SK-N-SH (cell line): ENCODE results near the gene SH3RF1. TPM values are rescaled to one million over a fixed set of nuclear protein-coding genes. Genes with fewer than 3 reads are reported as not detected.
A peak's percentile ranks its signal among the peaks of the same experiment; 100 is the strongest.

Source experiments
- CTCF ChIA-PET: fragments of 300-600, 350-600 bp; formaldehyde crosslinking; extraction: SDS; loops from one replicate; lab custom pipeline; 2021; lab: Yijun Ruan, JAX
- POLR2A ChIA-PET: fragments of 350-600 bp; sonication (Branson Sonifier 250); formaldehyde crosslinking; extraction: SDS; loops from one replicate; lab custom pipeline; 2020; ENCODE audit warnings: antibody characterized with exemption, inconsistent platforms; lab: Yijun Ruan, JAX
- DNase-seq: peaks from one replicate; pipeline ENCODE4 v3.0.0; 2012
- H2AFZ ChIP-seq: fragments of 200-600 bp; sonication (generic); 2 replicates; pipeline ENCODE4 v1.8.1; 2016; ENCODE audit warnings: antibody characterized with exemption, mild to moderate bottlenecking, low read depth
- H3F3A ChIP-seq: fragments of 200-600 bp; sonication (generic); replicated peaks from 2 replicates; pipeline ENCODE3; 2016; ENCODE audit warnings: antibody characterized with exemption, mild to moderate bottlenecking; ENCODE audit not compliant: insufficient read depth
- H3K27ac ChIP-seq, 2 experiments: fragments of 200-500 bp in 1 of 2; fragments of 200-600 bp in 1 of 2; sonication (Bioruptor generic) in 1 of 2; sonication (generic), shearing (Covaris generic) in 1 of 2; 2 replicates each; pipeline versions ENCODE4 v1.5.1 to v1.6.1; 2014 to 2016; ENCODE audit warnings: low read depth in 2 of 2, inconsistent platforms in 1 of 2, low read length in 1 of 2, mild to moderate bottlenecking in 1 of 2, mixed read lengths in 1 of 2
- H3K27me3 ChIP-seq: fragments of 200-600 bp; sonication (generic), shearing (Covaris generic); 2 replicates; pipeline ENCODE4 v1.6.1; 2016; ENCODE audit warnings: mixed run types; ENCODE audit not compliant: insufficient read depth
- H3K36me3 ChIP-seq, 2 experiments: fragments of 200-500 bp in 1 of 2; fragments of 200-600 bp in 1 of 2; sonication (Bioruptor generic) in 1 of 2; sonication (generic) in 1 of 2; replicated peaks in 1 of 2; 2 replicates each; pipeline versions ENCODE3 to v1.5.1; 2014 to 2016; ENCODE audit warnings: low read length in 1 of 2, mild to moderate bottlenecking in 1 of 2; ENCODE audit not compliant: insufficient read depth in 2 of 2, control insufficient read depth in 1 of 2
- H3K4me1 ChIP-seq, 2 experiments: fragments of 200-500 bp in 1 of 2; fragments of 200-600 bp in 1 of 2; sonication (Bioruptor generic) in 1 of 2; sonication (generic), shearing (Covaris generic) in 1 of 2; 2 replicates each; pipeline versions ENCODE4 v1.5.1 to v1.6.1; 2014 to 2016; ENCODE audit warnings: low read depth in 1 of 2, low read length in 1 of 2, mixed run types in 1 of 2; ENCODE audit not compliant: insufficient read depth in 2 of 2, control insufficient read depth in 1 of 2
- H3K4me2 ChIP-seq: fragments of 200-600 bp; sonication (generic), shearing (Covaris generic); 2 replicates; pipeline ENCODE4 v1.6.1; 2017; ENCODE audit warnings: mixed run types
- H3K4me3 ChIP-seq, 2 experiments: fragments of 200-500 bp in 1 of 2; fragments of 200-600 bp in 1 of 2; sonication (Bioruptor generic) in 1 of 2; sonication (generic), shearing (Covaris generic) in 1 of 2; 2 replicates each; pipeline versions ENCODE4 v1.5.1 to v1.8.1; 2014 to 2016; ENCODE audit warnings: low read depth in 2 of 2, inconsistent platforms in 1 of 2, low read length in 1 of 2, mild to moderate bottlenecking in 1 of 2, mixed read lengths in 1 of 2, moderate library complexity in 1 of 2
- H3K79me2 ChIP-seq: fragments of 200-600 bp; sonication (generic); 2 replicates; pipeline ENCODE4 v1.8.1; 2017; ENCODE audit warnings: mild to moderate bottlenecking; ENCODE audit not compliant: insufficient read depth
- H3K9ac ChIP-seq: fragments of 200-600 bp; sonication (generic); 2 replicates; pipeline ENCODE4 v1.6.1; 2017; ENCODE audit warnings: mixed run types
- H3K9me2 ChIP-seq: fragments of 200-600 bp; sonication (generic); 2 replicates; pipeline ENCODE4 v1.6.1; 2017; ENCODE audit warnings: mixed run types
- H3K9me3 ChIP-seq: fragments of 200-600 bp; sonication (generic); 2 replicates; pipeline ENCODE4 v1.6.1; 2017; ENCODE audit warnings: mixed run types, mild to moderate bottlenecking, moderate library complexity
- H4K20me1 ChIP-seq: fragments of 200-600 bp; sonication (generic); 2 replicates; pipeline ENCODE4 v1.6.1; 2017; ENCODE audit warnings: mild to moderate bottlenecking, mixed run types; ENCODE audit not compliant: insufficient read depth
- CHD2 ChIP-seq: fragments of 150-350 bp; IDR thresholded peaks from 2 replicates; pipeline ENCODE4 v1.6.1; 2018; ENCODE audit warnings: low read length; ENCODE audit not compliant: partially characterized antibody
- ELF1 ChIP-seq: IDR thresholded peaks from 2 replicates; pipeline ENCODE4 v1.4.0; 2012
- FOSL2 ChIP-seq: IDR thresholded peaks from 2 replicates; pipeline ENCODE4 v1.4.0; 2012; ENCODE audit warnings: low read depth, mild to moderate bottlenecking, moderate library complexity, borderline replicate concordance
- FOXM1 ChIP-seq: IDR thresholded peaks from 2 replicates; pipeline ENCODE4 v1.4.0; 2012; ENCODE audit warnings: low read depth, mild to moderate bottlenecking
- GABPA ChIP-seq: IDR thresholded peaks from 2 replicates; pipeline ENCODE4 v1.4.0; 2012; ENCODE audit warnings: low read depth, mild to moderate bottlenecking
- GATA2 ChIP-seq: sonication (generic); formaldehyde crosslinking; IDR thresholded peaks from 2 replicates; pipeline ENCODE4 v1.5.0; 2020; ENCODE audit warnings: mild to moderate bottlenecking, missing genetic modification reagents
- JUND ChIP-seq: IDR thresholded peaks from 2 replicates; pipeline ENCODE4 v1.4.0; 2012
- NFIC ChIP-seq: IDR thresholded peaks from 2 replicates; pipeline ENCODE4 v1.4.0; 2012; ENCODE audit warnings: borderline replicate concordance
- RFX5 ChIP-seq: IDR thresholded peaks from 2 replicates; pipeline ENCODE4 v1.6.1; 2012; ENCODE audit warnings: mild to moderate bottlenecking, improper control_type of control experiment, low read length
- RXRA ChIP-seq: IDR thresholded peaks from 2 replicates; pipeline ENCODE4 v1.4.0; 2012; ENCODE audit warnings: low read depth, mild to moderate bottlenecking, borderline replicate concordance
- WGBS: methylation state at CpG from one replicate; pipeline ENCODE4 v1.1.6; 2017; ENCODE audit warnings: low lambda C conversion rate; 5-methylcytosine and 5-hydroxymethylcytosine counted together
- polyA plus RNA-seq, 3 experiments: library from polyadenylated mRNA; depleted of rRNA; stranded (reverse); fragments of >200 nt; gene quantifications; 2 replicates each; pipeline ENCODE4 v1.2.3, GENCODE V29; 2012
- TF ChIP-seq, protein P1 (sequence below): IDR thresholded peaks from 2 replicates; pipeline ENCODE4; 2012
- TF ChIP-seq, protein P2 (sequence below): IDR thresholded peaks from 2 replicates; pipeline ENCODE4 v1.4.0; 2012; ENCODE audit warnings: low read depth
- TF ChIP-seq, protein P3 (sequence below): IDR thresholded peaks from 2 replicates; pipeline ENCODE4 v1.6.1; 2012; ENCODE audit warnings: mild to moderate bottlenecking, low read depth, low read length, moderate library complexity

The SH3RF1 gene
- polyA plus RNA-seq, 1 of the 3 experiments (the other 2 are of a cell fraction): 22.0 TPM

DNA sequence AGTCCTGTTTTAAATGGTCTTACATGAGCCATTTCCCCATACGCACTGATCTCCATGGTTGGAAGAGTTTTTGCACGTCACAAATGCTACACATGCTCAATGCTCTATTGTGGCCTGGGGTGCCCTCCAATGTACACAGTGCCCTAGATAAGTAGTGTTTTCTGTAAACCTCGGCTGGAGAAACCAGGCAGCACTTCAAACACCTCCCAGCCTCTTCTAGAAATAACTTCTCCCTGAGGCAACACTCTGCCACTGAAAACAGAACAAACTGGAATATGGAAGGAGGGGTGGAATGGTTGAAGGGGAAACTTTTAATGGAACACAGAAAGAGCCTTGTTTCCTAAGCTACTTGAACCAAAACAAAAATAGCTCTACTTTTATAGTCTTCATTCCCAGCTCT, 136.8 kb downstream of the SH3RF1 start:
- Histone ChIP-seq H3K4me1 (peaks cover under 1 to 4% of the 10 kb centered on the region in 2 experiments; a peak in 2 of 4 replicates), H3K4me3 (no peak overlapping the region), H3K27ac (peak overlapping the region in 1 of 2 experiments; percentile 5; a peak in 1 of 4 replicates), H2AFZ (no peak overlapping the region), H3K9me3 (no peaks in the 10 kb centered on the region), H3K27me3 (no peaks in the 10 kb centered on the region), H3K4me2 (no peak overlapping the region), H3K9me2 (no peaks in the 10 kb centered on the region), H3K9ac (no peak overlapping the region), H3F3A (peaks cover 4% of the 10 kb centered on the region), H3K36me3 (peaks cover 69 to 82% of the 10 kb centered on the region in 2 experiments), H4K20me1 (no peaks in the 10 kb centered on the region), H3K79me2 (peaks cover 70% of the 10 kb centered on the region; the same call in 1 of the 2 replicates)
- TF ChIP-seq NFIC (no peak), FOXM1 (no peak), GABPA (no peak), RXRA (no peak), RFX5 (no peak), GATA2 (CRISPR knock-in tag) (no peak), JUND (no peak), ELF1 (no peak), FOSL2 (no peak), CHD2 (no peak)
- TF ChIP-seq, protein P1, sequence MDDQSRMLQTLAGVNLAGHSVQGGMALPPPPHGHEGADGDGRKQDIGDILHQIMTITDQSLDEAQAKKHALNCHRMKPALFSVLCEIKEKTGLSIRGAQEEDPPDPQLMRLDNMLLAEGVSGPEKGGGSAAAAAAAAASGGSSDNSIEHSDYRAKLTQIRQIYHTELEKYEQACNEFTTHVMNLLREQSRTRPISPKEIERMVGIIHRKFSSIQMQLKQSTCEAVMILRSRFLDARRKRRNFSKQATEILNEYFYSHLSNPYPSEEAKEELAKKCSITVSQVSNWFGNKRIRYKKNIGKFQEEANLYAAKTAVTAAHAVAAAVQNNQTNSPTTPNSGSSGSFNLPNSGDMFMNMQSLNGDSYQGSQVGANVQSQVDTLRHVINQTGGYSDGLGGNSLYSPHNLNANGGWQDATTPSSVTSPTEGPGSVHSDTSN: no peak
- TF ChIP-seq, protein P2, sequence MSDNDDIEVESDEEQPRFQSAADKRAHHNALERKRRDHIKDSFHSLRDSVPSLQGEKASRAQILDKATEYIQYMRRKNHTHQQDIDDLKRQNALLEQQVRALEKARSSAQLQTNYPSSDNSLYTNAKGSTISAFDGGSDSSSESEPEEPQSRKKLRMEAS: no peak
- TF ChIP-seq, protein P3, sequence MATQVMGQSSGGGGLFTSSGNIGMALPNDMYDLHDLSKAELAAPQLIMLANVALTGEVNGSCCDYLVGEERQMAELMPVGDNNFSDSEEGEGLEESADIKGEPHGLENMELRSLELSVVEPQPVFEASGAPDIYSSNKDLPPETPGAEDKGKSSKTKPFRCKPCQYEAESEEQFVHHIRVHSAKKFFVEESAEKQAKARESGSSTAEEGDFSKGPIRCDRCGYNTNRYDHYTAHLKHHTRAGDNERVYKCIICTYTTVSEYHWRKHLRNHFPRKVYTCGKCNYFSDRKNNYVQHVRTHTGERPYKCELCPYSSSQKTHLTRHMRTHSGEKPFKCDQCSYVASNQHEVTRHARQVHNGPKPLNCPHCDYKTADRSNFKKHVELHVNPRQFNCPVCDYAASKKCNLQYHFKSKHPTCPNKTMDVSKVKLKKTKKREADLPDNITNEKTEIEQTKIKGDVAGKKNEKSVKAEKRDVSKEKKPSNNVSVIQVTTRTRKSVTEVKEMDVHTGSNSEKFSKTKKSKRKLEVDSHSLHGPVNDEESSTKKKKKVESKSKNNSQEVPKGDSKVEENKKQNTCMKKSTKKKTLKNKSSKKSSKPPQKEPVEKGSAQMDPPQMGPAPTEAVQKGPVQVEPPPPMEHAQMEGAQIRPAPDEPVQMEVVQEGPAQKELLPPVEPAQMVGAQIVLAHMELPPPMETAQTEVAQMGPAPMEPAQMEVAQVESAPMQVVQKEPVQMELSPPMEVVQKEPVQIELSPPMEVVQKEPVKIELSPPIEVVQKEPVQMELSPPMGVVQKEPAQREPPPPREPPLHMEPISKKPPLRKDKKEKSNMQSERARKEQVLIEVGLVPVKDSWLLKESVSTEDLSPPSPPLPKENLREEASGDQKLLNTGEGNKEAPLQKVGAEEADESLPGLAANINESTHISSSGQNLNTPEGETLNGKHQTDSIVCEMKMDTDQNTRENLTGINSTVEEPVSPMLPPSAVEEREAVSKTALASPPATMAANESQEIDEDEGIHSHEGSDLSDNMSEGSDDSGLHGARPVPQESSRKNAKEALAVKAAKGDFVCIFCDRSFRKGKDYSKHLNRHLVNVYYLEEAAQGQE: no peak
- no peak for DNase-seq
- ChIA-PET CTCF (interaction anchor here (0.9 to 1.2 kb wide), 2 partner anchors 33 to 110 kb away, joined by 3 read pairs; no protein-coding TSS in a partner anchor), POLR2A (no interaction called here)
- WGBS: 81% methylated on average over 3 of the region's 3 CpGs
